KMS-11 (cell line): Measurements from ENCODE around the gene RNF220.

ENCODE experiments used
- H2AFZ ChIP-seq: fragments of 200-600 bp; sonication (generic); 2 replicates; pipeline ENCODE4 v1.6.1; 2016; ENCODE audit warnings: antibody characterized with exemption, mixed run types, low read depth
- H3K27ac ChIP-seq: fragments of 200-600 bp; sonication (generic); 2 replicates; pipeline ENCODE4 v1.6.1; 2016; ENCODE audit warnings: mild to moderate bottlenecking, mixed run types
- H3K27me3 ChIP-seq: fragments of 200-600 bp; sonication (generic); 2 replicates; pipeline ENCODE4 v1.6.1; 2017; ENCODE audit warnings: mild to moderate bottlenecking, low read depth, mixed run types, moderate library complexity; ENCODE audit not compliant: insufficient read depth
- H3K36me3 ChIP-seq: fragments of 200-600 bp; sonication (generic); 2 replicates; pipeline ENCODE4 v1.6.1; 2017; ENCODE audit warnings: mild to moderate bottlenecking, mixed run types; ENCODE audit not compliant: insufficient read depth
- H3K4me1 ChIP-seq: fragments of 200-600 bp; sonication (generic); 2 replicates; pipeline ENCODE4 v1.6.1; 2016; ENCODE audit warnings: mild to moderate bottlenecking, low read depth, mixed run types; ENCODE audit not compliant: poor library complexity, severe bottlenecking
- H3K4me2 ChIP-seq: fragments of 200-600 bp; sonication (generic); 2 replicates; pipeline ENCODE4 v1.7.0; 2016; ENCODE audit warnings: mild to moderate bottlenecking, mixed run types
- H3K4me3 ChIP-seq: fragments of 200-600 bp; sonication (generic); IDR thresholded peaks from 2 replicates; pipeline ENCODE4 v1.6.1; 2017; ENCODE audit warnings: low read depth, low read length, mixed read lengths; ENCODE audit not compliant: insufficient read depth
- H3K79me2 ChIP-seq: fragments of 200-600 bp; sonication (generic); 2 replicates; pipeline ENCODE4 v1.6.1; 2016; ENCODE audit warnings: low read depth, mixed run types; ENCODE audit not compliant: insufficient read depth
- H3K9ac ChIP-seq: fragments of 200-600 bp; sonication (generic); 2 replicates; pipeline ENCODE4 v1.6.1; 2016; ENCODE audit warnings: mild to moderate bottlenecking, mixed run types
- H4K20me1 ChIP-seq: fragments of 200-600 bp; sonication (generic); 2 replicates; pipeline ENCODE4 v1.6.1; 2016; ENCODE audit warnings: mild to moderate bottlenecking, mixed run types; ENCODE audit not compliant: insufficient read depth
- CTCF ChIP-seq: fragments of 200-600 bp; sonication (generic); conservative IDR thresholded peaks from 2 replicates; pipeline ENCODE4 v1.6.1; 2017; ENCODE audit warnings: low read depth, mild to moderate bottlenecking, antibody characterized with exemption, low read length, moderate library complexity, mixed read lengths

The RNF220 gene

DNA sequence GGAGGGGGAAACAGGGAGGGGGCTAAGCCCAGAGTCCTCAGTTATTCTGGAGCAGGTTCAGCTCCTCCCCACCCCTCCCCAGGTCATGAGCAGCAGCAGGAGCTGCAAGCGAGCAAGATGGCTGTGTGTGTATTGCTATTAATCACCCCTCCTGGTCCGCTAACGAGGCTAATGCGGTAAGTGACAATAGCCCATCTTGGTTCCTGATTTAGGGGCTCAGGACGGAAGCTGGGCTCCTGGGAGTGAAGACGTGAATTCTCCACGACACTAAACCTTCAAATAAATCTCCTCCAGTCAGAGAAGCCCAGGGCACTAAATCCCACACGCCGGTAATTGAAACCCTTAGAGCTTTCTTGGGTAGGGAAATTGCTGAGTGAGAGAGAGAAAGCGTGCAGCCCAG, 193.1 kb downstream of the RNF220 start:
- Histone ChIP-seq H3K79me2 (no peaks in the 10 kb centered on the region), H3K36me3 (no peaks in the 10 kb centered on the region), H3K27me3 (no peaks in the 10 kb centered on the region), H3K9ac (no peak overlapping the region), H2AFZ (no peak overlapping the region), H4K20me1 (no peaks in the 10 kb centered on the region), H3K4me3 (no peak overlapping the region), H3K4me2 (no peak overlapping the region), H3K27ac (no peak overlapping the region), H3K4me1 (no peaks in the 10 kb centered on the region)
- no peak for TF ChIP-seq CTCF

- no peak overlapping the region for H3K27ac ChIP-seq
Measured at GRCh38 chr1:44602634-44603628, 197.9 kb downstream of the RNF220 start.

GRCh38 chr1:44603718-44604117, 198.7 kb downstream of the RNF220 start:
- H3K9ac ChIP-seq: no peak overlapping the region
- H3K27me3 ChIP-seq: no peaks in the 10 kb centered on the region
- no peaks in the 10 kb centered on the region for H3K36me3 ChIP-seq
- no peak overlapping the region for H3K27ac ChIP-seq
- no peaks in the 10 kb centered on the region for H3K79me2 ChIP-seq
- no peaks in the 10 kb centered on the region for H4K20me1 ChIP-seq
- no peak for TF ChIP-seq CTCF
- no peak overlapping the region for H2AFZ ChIP-seq
- H3K4me1 ChIP-seq: no peaks in the 10 kb centered on the region
- H3K4me3 ChIP-seq: no peak overlapping the region
- no peak overlapping the region for H3K4me2 ChIP-seq

More at GRCh38 chr1:44602634-44603628, 197.9 kb downstream of the RNF220 start:
- Histone ChIP-seq H3K4me2 (no peak overlapping the region), H2AFZ (no peak overlapping the region), H3K79me2 (no peaks in the 10 kb centered on the region), H3K9ac (no peak overlapping the region), H3K4me3 (no peak overlapping the region), H3K27me3 (no peaks in the 10 kb centered on the region), H4K20me1 (no peaks in the 10 kb centered on the region), H3K36me3 (no peaks in the 10 kb centered on the region), H3K4me1 (no peaks in the 10 kb centered on the region)
- no peak for TF ChIP-seq CTCF

GRCh38 chr1:44604157-44604955, 199.3 kb downstream of the RNF220 start:
- no peak overlapping the region for H3K9ac ChIP-seq
- H4K20me1 ChIP-seq: no peaks in the 10 kb centered on the region
- no peak for TF ChIP-seq CTCF
- no peaks in the 10 kb centered on the region for H3K27me3 ChIP-seq
- H3K79me2 ChIP-seq: no peaks in the 10 kb centered on the region
- no peak overlapping the region for H3K4me2 ChIP-seq
- no peaks in the 10 kb centered on the region for H3K4me1 ChIP-seq
- H3K4me3 ChIP-seq: no peak overlapping the region
- H3K36me3 ChIP-seq: no peaks in the 10 kb centered on the region
- no peak overlapping the region for H2AFZ ChIP-seq
- no peak overlapping the region for H3K27ac ChIP-seq
